Thyroid gland (tissue), 4 donors: ENCODE results near the gene HSD17B14.

Experiments
- CTCF ChIP-seq, 6 experiments: fragments of 200-600 bp in 3 of 6; fragments of 450-650 bp in 3 of 6; sonication (generic) in 3 of 6; IDR thresholded peaks; one replicate each; pipeline ENCODE4 v1.5.1; 2016 to 2019; ENCODE audit warnings: antibody characterized with exemption in 6 of 6, mild to moderate bottlenecking in 2 of 6, inconsistent platforms in 1 of 6, moderate library complexity in 1 of 6
- POLR2A ChIP-seq, 2 donors: fragments of 450-650 bp; IDR thresholded peaks; one replicate each; pipeline ENCODE4 v1.6.1; 2017; ENCODE audit warnings: antibody characterized with exemption in 2 of 2, mild to moderate bottlenecking in 2 of 2, moderate library complexity in 1 of 2

GRCh38 chr19:48836089-48837017, at the start of gene HSD17B14:
- peak in 2 of 6 experiments; percentile 2 to 30 for TF ChIP-seq CTCF (IDR thresholded peaks at IDR 0.05)
- TF ChIP-seq POLR2A (IDR thresholded peaks at IDR 0.05), result no peak
